Fibroblast of skin of right biceps (primary cell): ENCODE data around the gene HDAC3.

Source experiments
- DNase-seq: peaks from one replicate; pipeline ENCODE4 v3.0.0-alpha.2; 2013

Gene HDAC3

DNA sequence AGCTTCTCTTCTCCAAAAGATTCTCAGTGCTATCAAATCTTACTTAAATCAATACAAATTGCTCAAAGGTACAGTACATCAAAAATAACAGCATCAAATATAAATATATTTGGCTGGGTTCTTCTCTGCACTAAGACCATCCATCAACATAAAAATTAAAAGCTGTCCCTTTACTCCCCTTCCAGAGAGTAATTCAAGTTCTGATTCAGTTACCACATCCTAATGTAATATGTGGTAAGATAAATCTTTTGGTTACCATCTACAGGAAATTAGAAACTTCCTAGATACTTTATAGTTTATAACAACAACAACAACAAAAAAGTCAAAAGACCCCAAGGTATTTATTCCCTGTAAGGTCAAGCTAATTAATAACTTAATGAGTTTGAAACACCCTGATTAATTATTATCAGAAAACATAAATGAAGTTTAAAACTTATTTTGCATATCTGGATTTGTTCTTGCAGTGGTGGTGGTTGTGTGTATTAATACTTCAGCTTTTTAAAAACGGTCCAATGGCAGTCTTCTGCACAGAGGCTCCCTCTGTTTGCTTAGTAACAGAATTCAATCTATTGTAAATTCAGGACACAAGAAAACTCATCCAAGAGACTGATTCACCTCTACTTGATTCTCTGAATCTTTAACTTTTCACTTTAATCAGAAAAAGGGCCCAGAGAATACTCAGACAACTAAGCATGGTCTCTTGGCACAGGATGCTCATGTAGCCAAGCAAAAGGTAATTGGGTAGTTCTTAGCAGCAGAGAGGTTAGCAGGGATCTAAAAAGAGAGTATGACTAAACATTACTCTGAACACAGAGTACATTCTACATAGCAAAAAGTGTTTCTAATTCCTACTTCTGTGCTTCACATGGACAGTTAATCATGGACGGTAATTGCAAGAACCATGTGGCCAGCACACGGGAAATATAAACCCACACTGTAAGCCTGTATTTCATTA is 38.0 kb downstream of the HDAC3 start:
- DNase-seq = peak; percentile 48

DNA sequence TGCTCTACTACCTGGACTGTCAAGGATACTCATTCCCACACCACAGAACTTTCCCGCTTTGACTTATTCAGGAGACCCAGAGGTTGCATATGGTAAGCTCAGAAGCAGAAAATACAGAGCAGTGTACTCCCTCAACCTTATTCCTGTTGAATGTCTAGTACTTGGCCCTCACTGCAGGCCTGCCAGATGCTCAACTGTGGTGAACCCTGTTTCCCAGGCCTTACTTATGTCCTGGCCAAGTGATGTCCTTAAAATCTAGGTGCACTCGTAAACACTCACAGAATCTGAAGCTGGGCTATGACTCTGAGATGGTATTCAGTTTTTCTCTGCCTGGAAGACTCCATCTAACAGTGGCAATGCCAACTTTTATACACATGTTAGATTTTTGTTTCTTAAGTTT is 38.8 kb downstream of the HDAC3 start:
- DNase-seq = no peak

DNA sequence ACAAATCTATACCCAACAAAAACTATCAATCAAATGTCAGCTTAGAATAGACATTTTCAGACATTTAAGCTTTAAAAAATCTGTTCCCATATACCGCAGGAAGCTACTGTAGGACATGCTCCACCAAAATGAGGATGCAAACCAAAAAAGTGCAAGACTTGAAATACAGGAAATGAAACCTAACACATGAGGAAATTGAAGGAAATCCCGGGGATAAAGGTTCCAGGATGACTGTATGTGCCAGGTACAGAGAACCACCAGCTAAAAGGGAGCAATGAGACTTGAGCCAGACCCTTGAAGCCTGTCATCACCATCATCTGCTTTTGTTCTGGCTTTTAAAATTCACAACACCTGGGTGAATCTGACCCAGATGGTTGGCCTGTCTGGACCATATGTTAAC is 39.3 kb downstream of the HDAC3 start:
- no peak for DNase-seq

DNA sequence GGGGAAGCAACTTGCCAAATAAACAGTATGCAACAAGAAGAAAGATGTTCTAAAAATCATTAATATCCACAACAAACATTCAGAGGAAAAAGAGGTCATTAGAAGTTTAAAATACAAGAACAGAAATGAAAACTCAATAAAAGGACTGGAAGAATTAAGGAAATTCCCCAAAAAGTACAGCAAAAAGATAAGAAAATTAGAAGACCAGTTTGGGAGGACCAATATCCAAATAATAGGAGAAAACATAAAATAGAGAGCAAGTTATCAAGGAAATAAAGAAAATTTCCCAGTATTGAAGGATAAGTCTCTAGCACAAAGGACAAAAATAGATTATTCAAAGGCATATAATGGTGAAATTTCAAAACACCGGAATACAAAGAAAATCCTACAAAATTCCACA is 39.8 kb downstream of the HDAC3 start:
- DNase-seq = no peak

DNA sequence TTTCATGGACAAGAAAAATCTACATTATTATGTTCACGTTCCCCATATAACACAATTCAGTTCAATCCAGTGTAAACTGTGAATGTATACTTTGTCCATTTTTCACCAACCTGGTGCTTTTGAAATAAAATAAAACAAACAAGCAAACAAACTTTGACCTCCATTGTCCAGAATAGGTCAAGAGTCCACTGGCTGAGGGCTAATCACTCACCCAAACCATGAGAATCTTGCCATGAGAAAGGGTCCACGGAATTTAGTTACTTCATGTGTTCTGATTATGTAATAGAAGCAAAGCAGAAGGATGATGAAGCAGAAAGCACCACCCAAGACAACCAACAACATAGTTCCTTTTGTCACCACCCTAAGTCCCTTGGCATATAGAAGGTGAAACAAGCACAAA is 46.5 kb downstream of the HDAC3 start:
- no peak for DNase-seq

DNA sequence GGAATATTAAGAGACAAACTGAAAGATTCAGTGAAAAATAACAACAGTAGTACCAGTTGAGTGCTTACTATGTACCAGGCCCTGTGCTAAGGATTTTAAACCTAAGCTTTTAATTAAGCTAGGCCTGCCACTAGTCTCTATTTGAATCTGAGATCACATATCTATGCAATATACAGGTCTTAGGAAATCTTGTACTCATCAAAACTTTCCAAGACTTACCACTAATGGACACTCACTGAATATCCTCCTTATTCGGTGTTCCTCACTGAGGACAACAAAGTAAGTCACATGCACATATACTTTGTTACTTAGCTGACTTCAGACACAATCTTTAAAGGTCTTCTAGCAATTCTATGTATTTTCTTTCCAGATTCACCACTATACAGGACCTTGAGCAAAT is 50.4 kb downstream of the HDAC3 start:
- DNase-seq = no peak

DNA sequence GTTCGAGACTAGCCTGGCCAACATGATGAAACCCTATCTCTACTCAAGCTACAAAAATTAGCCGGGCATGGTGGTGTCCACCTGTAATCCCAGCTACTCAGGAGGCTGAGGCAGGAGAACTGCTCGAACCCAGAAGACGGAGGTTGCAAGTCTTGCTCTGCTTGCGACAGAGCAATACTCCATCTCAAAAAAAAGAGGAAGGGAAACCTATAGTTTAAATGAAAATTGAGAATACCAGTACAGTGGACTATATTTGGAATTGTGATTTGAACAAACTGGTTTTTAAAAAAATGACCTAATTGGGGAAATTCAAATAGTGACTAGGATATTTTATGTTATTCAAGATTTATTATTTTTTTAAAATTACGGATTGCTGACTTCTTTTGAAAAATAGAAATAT is 51.1 kb downstream of the HDAC3 start:
- DNase-seq = no peak

DNA sequence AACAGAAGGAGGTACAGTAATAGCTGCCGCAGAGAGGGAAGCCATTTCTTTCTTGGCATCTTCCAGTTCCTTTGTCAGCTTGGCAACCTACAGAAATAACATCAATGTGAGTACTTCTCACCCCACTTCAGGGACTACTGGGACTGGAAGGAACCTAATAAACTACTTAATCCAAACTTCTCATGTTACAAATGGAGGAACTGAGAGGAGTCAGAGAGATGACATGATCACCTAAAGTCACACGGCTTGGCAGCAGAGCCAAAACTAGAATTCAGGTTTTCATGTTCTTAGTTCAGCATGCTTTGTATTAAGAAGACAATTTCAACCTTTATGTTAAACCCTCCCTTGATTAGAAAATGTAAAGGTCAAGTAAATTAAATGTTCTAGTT is 62.5 kb downstream of the HDAC3 start:
- DNase-seq = no peak

DNA sequence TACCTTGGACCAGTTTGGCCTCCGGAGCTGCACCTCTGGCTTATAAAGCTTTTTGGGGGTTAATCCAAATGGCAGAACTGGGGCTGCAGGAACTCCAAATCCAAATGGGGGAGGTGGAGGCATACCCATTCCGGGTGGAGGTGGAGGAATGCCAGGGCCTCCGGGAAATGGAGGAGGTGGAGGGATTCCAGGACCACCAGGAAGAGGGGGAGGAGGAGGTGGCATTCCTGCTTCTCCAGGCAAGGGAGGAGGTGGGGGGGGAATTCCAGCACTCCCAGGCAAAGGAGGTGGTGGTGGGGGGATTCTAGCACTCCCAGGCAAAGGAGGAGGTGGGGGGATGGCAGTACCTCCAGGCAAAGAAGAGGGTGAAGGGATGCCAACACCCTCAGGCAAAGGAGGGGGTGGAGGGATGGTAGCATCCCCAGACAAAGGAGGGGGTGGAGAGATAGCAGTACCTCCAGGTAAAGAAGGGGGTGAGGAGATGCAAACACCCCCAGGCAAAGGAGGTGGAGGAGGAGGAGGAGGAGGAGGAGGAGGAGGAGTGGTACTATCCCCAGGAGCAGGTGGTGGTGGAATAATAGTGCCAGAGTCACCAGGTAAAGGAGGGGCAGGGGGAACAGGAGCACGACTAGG is 63.0 kb downstream of the HDAC3 start:
- no peak for DNase-seq
